Measurements from ENCODE around the gene SERPINB1.

The SERPINB1 gene

GRCh38 chr6:2844008-2844407 lies 2.3 kb upstream of the SERPINB1 start:
- no peak for DNase-seq (ENCODE audit: low read depth, low spot score)
- no peak for TF ChIP-seq CTCF (IDR thresholded peaks at IDR 0.05; ENCODE audit: low read depth, low read length)
- no peak overlapping the region for H3K4me3 ChIP-seq (ENCODE audit: low read depth, low read length)
- in situ Hi-C loops (cut with HindIII; ENCODE audit: low sequenced_read_pairs), result loop anchor here (25.0 kb wide), 1 partner anchor 143 kb away; the partner anchor contains the start of gene NQO2

GRCh38 chr6:2843138-2843740 lies 1.6 kb upstream of the SERPINB1 start:
- DNase-seq (ENCODE audit: low read depth, low spot score), result no peak
- in situ Hi-C loops (cut with HindIII; ENCODE audit: low sequenced_read_pairs), result loop anchor here (25.0 kb wide), 1 partner anchor 144 kb away; the partner anchor contains the start of gene NQO2
- H3K4me3 ChIP-seq (ENCODE audit: low read depth, low read length), result no peak overlapping the region
- TF ChIP-seq CTCF (IDR thresholded peaks at IDR 0.05; ENCODE audit: low read depth, low read length), result no peak

- TF ChIP-seq CTCF (IDR thresholded peaks at IDR 0.05; ENCODE audit: low read depth, low read length), result no peak
These were observed 483 bp upstream of the SERPINB1 start for GRCh38 chr6:2842139-2842552.

GRCh38 chr6:2840749-2841061 lies 958 bp downstream of the SERPINB1 start:
- DNase-seq (ENCODE audit: low read depth, low spot score), result no peak
- H3K4me3 ChIP-seq (ENCODE audit: low read depth, low read length), result no peak overlapping the region
- in situ Hi-C loops (cut with HindIII; ENCODE audit: low sequenced_read_pairs), result loop anchor here (25.0 kb wide), 1 partner anchor 147 kb away; the partner anchor contains the start of gene NQO2
- TF ChIP-seq CTCF (IDR thresholded peaks at IDR 0.05; ENCODE audit: low read depth, low read length), result no peak

More at GRCh38 chr6:2842139-2842552, 483 bp upstream of the SERPINB1 start:
- in situ Hi-C loops (cut with HindIII; ENCODE audit: low sequenced_read_pairs), result loop anchor here (25.0 kb wide), 1 partner anchor 145 kb away; the partner anchor contains the start of gene NQO2
- H3K4me3 ChIP-seq (ENCODE audit: low read depth, low read length), result no peak overlapping the region
- DNase-seq (ENCODE audit: low read depth, low spot score), result no peak

- no peak for TF ChIP-seq CTCF (IDR thresholded peaks at IDR 0.05; ENCODE audit: low read depth, low read length)
- H3K4me3 ChIP-seq (ENCODE audit: low read depth, low read length), result no peak overlapping the region
- in situ Hi-C loops (cut with HindIII; ENCODE audit: low sequenced_read_pairs), result loop anchor here (25.0 kb wide), 1 partner anchor 147 kb away; the partner anchor contains the start of gene NQO2
- DNase-seq (ENCODE audit: low read depth, low spot score), result no peak
These were observed 1.5 kb downstream of the SERPINB1 start for GRCh38 chr6:2839982-2840748.

- in situ Hi-C loops (cut with HindIII; ENCODE audit: low sequenced_read_pairs), result loop anchor here (25.0 kb wide), 1 partner anchor 148 kb away; the partner anchor contains the start of gene NQO2
- DNase-seq (ENCODE audit: low read depth, low spot score), result peak; percentile 68
- H3K4me3 ChIP-seq (ENCODE audit: low read depth, low read length), result no peak overlapping the region
- TF ChIP-seq CTCF (IDR thresholded peaks at IDR 0.05; ENCODE audit: low read depth, low read length), result no peak
These were observed 2.3 kb downstream of the SERPINB1 start for GRCh38 chr6:2839195-2839981.

Measured in astrocyte of the spinal cord (primary cell).